GM18499 (cell line): Measurements from ENCODE around the gene TCTN1.
"Not testable (repeated sequence)": the region's sequence is repeated elsewhere in the genome, so short reads cannot be mapped to it uniquely, and the experiment has no call there.

Source experiments
- ATAC-seq: cut with Tn5 transposase; IDR thresholded peaks from one replicate; pipeline ENCODE4 v1.9.1; 2021; ENCODE audit warnings: moderate number of reproducible peaks; ENCODE audit not compliant: insufficient read depth, unreplicated experiment

The TCTN1 gene

DNA sequence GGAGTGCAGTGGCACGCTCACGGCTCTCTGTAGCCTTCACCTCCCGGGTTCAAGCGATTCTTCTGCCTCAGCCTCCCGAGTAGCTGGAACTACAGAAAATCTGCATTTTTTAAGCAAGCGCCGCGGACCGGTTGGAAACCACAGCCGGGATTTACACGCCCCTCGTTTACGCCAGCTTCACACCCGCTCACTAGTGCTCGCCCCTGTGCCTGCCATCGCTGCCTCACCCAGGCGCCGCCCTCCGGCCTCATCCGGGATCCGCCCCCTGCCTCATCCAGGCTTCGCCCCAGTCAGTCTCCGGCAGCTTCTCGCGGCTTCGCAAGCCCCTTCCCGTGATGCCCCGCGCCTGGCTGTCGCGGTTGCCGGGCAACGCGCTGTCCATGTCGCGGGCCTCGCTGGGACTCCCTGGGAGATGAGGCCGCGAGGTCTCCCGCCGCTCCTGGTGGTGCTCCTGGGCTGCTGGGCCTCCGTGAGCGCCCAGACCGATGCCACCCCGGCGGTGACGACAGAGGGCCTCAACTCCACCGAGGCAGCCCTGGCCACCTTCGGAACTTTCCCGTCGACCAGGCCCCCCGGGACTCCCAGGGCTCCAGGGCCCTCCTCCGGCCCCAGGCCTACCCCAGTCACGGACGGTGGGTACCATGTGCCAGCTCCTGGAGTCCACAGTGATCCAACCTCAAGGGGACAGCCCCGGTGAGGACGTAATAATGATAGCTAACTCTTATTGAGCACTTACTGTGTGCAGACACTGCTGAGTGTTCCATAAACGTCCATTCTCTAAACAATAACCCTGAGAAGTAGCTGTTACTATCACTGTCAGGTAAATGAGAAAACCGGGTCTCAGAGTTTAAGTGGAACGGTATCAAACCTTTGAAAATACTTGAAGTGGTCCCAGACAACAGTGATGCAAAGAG is at the start of gene TCTN1:
Gene TCTN1, plus strand, starts transcription at position 359 of the 914 bp plus-strand sequence. Its CDS starts 54 bp downstream, at position 413.
- ATAC-seq: peak; percentile 55

DNA sequence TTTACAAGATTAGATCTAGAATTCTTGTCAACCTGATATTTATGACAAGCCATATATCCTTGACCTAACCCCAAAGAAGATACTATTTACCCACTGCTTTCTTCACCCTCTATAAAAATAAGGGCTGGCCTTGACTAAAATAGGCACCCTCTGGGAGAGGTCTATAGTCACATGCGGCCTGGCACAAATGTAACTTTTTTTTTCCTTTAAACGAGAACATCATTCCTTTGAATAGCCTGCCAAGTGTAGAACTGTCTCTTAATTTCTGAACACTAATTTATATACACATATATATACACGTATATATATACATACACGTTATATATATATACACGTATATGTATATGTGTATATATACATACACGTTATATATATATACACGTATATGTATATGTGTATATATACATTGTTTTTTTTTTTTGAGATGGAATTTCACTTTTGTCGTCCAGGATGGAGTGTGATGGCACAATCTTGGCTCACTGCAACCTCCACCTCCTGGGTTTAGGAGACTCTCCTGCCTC is 49.4 kb upstream of the TCTN1 start:
- no peak for ATAC-seq

DNA sequence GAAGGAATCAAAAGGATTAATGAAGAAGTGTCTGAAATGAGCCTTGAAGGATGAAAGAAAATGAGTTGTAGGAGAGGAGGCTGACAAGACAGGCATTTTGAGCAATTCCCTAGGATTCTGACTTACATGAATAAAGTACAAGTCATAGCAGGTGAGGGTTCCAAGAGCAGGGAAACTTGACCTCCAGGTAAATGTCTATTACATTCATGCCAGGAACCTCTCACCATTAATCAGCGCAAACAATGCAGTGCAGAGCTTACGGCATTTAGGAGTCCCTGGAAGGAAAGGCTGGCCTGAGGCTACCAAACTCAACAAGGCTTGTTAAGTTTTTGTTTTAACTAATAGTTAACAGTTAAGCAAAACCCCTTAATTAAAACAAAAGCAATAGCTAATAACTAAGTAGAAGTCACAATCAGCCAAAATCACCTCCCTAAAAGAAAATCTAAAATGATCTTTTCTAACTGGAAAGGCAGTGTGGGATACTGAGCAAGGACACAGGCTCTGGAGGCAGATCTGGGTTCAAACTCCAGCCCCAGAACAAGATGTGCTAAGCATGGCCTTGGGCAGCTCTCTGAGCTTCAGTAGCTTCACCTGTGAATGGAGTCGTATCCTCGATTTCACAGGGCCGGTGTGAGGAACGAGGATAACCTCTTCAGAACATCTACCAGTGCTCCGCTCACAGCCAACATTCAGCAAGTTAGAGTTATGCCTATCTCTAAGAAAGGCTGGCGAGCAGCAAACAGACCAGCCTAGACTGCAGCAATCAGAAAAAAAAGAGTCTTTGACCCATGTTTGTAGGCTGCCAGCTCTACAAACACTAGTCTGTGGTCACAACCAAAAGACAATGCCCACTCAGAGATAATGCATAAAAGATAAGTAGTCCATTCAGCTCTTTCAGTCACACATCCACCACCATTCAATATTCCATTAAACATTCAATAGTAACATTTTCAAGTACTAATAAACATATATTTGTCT is 47.7 kb upstream of the TCTN1 start:
- ATAC-seq: no peak

DNA sequence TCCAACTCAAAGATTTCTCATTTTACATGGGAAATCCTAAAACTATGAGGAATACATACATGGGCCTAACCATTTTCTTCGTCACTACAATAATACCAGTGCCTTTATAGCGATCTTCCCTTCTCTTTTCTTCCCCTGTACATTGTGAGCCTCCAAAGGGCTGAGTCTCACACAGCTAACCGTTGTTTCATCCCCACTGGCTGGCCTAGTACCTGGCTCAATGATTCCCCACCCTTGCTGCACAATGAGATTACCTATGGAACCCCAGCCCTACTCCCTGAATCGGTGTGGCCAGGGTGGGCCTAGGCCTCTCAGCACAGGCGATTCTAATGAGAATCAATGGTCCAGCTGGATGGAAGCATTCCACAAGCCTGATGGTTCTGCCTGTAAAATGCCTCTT is 46.9 kb upstream of the TCTN1 start:
- no peak for ATAC-seq

DNA sequence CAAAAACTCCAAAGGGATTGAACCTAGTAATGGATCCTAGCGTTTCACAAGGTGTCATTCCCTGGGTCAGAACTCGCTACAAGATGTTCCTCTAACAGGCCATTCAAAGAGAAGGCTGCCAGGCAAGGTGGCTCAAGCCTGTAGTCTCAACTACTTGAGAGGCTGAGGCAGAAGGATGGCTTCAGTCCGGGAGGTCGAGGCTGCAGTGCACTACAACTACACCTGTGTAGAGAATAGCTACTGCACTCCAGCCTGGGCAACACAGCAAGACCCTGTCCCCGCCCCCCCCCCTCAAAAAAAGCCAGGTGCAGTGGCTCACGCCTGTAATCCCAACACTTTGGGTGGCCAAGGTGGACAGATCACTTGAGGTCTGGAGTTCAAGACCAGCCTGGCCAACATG is 45.2 kb upstream of the TCTN1 start:
- no peak for ATAC-seq

DNA sequence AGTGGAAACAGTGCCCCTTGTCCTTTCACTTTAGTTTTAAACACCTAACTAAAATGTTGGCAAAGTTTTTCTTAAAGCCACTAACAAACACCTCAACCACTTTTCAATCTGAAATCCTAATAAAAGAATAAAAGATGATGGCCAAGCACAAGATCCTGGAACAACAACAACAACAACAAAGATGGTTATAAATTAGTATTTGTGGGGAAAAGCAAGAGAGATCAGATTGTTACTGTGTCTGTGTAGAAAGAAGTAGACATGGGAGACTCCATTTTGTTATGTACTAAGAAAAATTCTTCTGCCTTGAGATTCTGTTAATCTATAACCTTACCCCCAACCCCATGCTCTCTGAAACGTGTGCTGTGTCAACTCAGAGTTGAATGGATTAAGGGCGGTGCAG is 44.1 kb upstream of the TCTN1 start:
- ATAC-seq: not testable (repeated sequence)

DNA sequence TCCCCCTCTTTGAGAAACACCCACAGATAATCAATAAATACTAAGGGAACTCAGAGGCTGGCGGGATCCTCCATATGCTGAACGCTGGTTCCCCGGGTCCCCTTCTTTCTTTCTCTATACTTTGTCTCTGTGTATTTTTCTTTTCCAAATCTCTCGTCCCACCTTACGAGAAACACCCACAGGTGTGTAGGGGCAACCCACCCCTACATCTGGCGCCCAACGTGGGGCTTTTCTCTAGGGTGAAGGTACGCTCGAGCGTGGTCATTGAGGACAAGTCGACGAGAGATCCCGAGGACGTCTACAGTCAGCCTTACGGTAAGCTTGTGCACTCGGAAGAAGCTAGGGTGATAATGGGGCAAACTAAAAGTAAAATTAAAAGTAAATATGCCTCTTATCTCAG is 43.1 kb upstream of the TCTN1 start:
- ATAC-seq: not testable (repeated sequence)

DNA sequence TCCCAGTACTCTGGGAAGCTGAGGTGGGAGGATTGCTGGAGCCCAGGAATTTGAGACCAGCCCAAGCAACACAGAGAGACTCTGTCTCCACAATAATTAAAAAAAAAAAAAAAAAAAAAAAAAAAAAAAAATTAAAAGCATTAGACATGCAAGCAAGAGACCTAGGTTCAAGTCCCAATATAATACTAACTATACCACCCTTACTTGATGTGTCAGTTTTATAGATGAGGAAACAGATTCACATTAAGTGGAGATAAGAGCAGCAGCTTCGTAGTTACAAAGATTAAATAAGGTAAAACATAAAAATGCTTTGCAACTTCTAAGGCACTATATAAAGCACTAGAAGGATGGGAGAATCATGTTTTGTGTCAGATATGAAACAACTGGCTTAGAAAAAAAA is 39.9 kb upstream of the TCTN1 start:
- no peak for ATAC-seq

DNA sequence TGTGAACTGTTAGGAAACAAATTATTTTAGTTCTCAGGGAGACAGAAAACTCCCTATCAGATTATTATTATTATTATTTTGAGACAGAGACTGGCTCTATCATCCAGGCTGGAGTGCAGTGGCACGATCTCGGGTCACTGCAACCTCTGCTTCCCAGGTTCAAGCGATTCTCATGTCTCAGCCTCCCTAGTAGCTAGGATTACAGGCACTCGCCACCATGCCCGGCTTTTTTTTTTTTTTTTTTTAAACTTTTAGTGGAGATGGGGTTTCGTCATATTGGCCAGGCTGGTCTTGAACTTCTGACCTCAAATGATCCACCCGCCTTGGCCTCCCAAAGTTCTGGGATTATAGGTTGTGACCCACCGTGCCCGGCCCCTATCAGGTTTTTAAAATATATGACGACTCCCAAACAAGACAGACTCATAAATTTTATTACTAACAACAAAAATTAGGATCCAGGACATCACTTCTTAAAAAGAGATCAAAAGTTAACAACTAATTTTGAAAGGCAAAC is 39.2 kb upstream of the TCTN1 start:
- ATAC-seq: not testable (repeated sequence)

DNA sequence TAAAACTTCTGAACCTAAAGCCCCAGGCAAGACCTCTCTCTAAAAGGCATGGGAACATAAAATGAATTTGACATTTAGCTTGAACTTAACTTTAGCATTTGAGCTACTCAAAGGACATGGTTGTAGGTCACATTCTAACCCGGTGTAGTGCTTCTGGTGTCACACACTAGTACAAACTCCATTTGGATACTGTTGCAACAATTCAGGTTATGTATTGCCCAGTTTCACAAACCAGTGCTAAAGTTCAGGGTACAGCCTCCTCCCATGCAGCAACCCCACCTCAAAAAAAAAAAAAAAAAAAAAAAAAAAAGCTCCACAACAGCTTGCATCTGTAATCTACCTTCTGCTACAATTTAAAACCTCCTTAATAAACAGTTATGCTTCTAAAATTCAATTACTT is 38.6 kb upstream of the TCTN1 start:
- ATAC-seq: no peak

DNA sequence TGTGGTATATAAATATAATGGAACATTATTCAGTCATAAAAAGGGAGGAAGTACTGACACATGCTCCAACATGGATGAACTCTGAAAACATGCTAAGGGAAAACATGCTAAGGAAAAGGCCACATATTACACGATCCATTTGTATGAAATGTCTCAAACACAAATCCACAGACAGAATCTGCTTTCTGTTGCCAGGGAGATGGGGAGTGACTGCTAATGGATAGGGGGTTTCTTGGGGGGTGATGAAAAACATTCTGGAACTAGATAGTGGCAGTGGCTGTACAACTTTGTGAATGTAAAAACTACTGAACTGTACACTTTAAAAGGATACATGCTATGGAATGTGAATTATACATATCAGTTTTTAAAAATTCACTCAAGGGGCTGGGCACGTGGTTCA is 37.4 kb upstream of the TCTN1 start:
- ATAC-seq: no peak

DNA sequence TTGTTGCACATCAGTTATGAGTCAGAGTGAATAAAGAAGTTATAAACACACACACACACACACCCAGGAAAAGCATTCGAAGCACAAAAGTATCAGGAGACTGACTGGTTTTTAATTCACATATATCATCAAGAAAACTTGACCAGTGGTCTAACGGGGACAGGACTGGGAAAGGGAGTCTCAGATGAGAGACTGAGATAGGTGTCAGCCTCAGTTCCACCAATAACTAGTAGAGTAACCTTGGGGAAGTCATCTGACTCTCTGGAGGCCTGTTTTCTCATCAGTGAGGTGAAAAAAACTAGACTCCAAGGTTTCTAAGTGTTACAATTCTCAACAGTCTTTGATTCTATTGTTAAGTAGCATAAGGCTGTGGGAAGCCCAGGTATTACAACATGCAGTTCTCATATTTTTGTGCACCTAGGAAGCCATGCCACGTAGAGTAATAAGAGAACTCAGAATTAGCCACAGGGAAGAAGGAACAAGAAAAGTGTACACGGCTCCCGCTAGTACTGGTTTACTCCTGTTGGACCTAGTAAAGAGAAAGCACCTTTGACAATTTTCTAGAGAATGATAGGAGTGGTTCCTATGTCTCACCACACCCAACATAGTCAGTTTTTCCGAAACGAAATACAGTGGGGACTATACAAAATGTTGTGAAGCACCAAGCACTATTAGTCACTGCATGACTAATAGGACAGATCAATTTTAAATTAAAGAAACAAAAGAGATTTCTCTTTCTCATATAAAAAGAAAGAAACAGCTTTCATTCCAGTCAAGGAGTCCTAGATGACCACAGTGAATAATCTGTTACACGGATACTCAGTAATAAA is 35.9 kb upstream of the TCTN1 start:
- ATAC-seq: no peak

DNA sequence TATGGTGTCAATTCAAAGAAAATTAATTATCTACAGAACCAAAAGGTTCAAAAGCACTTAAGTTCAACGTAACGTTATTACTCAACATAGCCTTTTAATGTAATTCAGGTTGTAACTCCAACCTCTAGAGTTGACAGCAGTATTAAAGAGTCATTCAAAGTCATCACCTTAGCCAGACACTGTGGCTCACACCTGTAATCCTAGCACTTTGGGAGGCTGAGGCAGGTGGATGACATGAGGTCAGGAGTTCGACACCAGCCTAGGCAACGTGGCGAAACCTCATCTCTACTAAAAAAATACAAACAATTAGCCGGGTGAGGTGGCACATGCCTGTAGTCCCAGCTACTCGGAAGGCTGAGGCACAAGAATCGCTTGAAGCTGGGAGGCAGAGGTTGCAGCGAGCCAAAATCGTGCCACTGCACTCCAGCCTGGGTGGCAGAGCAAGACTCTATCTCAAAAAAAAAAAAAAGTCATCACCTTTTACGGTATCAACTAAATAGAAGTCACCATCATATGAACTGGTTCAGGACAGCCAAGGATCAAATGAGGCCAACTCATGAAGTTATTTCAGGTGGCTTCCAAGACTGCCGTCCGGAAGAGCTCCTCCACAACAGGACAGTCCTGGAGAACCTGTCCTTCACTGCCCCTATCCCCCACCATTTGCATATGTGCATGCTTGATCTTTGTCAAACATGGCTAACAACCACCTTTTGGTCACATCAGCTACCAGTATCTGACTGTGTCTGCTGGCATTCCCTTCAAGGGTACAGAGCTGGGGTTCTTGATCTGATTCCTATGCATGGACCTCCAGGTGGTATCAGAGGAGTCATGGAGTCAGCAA is 35.0 kb upstream of the TCTN1 start:
- no peak for ATAC-seq

DNA sequence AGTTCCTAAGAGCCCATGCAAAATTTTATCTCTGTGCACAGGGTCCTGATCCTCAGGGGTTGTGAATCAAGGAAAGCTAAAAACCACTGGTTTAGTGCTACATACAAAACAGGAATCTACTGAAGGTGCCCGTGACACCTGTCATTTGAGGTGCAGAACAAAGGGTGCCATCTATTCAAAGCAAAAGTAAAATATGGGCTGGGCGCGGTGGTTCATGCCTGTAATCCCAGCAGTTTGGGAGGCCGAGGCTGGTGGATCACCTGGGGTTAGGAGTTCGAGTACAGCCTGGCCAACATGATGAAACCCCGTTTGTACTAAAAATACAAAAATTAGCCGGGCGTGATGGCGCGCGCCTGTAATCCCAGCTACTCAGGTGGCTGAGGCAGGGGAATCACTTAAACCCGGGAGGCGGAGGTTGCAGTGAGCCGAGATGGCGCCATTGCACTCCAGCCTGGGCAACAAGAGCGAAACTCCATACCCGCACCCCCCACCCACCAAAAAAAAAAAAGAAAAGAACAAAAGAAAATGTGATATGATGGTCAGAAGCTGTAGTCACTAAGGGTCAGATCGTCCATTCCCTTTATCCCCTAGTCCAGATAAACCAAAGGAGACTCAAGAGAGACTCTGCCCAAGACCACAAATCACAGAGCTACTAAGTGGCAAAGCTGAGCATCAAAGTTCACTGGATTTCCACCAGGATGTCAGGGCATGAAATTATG is 34.2 kb upstream of the TCTN1 start:
- no peak for ATAC-seq

DNA sequence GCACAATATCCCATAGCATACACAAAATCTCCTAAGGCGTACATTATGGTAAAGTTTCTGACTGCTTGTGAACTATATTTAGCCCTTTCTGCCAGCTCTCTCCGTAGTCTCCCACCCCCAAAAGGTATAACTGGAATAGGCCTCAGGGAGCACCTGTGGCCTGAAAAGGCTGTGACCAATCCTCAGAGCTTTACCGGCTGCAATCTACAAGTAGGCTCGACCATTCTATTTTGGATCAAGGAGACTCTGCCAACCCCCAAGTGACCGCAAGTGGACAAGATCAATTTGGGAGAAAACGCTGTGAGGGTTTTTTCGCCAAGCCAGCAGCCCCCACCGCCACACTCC is 32.0 kb upstream of the TCTN1 start:
- ATAC-seq: no peak

DNA sequence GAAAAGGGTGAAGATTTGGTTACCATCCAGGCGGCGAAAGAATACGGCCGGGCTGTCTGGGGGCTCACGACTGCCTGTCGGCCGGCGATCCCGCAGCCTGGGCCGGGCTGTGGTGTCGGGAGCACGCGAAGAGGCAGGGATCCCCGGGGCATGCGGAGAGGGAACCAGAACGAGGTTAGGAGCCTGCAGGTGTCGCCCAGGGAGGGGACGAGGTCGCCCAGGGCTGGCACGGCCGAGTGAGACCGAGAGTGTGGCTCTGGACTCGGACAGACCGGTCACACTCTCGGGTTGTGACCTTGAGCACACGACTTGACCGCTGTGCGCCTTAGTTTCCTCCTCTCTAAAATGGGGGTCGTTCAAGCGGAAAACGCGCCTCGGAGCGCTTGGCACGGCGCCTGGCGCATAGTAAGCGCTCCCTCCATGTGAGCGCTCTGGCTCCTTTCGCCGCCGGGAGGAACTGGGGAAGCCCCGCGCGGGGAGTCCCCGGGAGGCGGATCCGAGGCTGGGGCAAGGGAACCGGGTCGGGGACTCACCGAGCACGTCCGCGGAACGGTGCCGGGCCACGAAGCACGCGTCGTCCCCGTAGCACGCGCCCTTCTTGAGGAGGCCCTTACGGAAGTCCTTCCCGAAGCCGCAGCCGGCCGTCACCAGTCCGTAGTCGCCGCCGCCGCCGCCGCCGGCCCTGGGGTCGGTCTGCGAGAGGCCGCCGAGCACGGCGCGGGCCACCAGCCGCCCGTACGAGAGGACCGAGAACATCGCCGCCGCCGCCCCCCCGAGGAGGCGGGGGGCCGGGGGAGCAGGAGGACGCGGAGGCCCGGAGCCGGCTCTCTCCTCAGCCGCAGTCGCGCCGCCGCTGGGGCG is 31.4 kb upstream of the TCTN1 start:
- ATAC-seq: peak; percentile 6
